Activated CD8-positive, alpha-beta T cell treated with anti-CD3 and anti-CD28 coated beads for 36 hours (primary cell): ENCODE results near the gene CDR2. TPM values are rescaled to one million over a fixed set of nuclear protein-coding genes. Genes with fewer than 3 reads are reported as not detected.

Source experiments
- ATAC-seq: fragments of 200-7000 bp; cut with Tn5 transposase; one replicate; pipeline ENCODE4 v1.10.0; 2021; ENCODE audit warnings: mild to moderate bottlenecking, moderate library complexity
- CTCF ChIA-PET: fragments of 350-600 bp; sonication (Branson Sonifier 250); formaldehyde crosslinking; loops from one replicate; lab custom pipeline; 2021; ENCODE audit warnings: antibody characterized with exemption; lab: Charles Lee
- POLR2A ChIA-PET: fragments of 350-600 bp; sonication (Branson Sonifier 250); formaldehyde crosslinking; loops from one replicate; lab custom pipeline; 2021; ENCODE audit warnings: antibody characterized with exemption; lab: Charles Lee
- DNase-seq: peaks from one replicate; pipeline ENCODE4 v3.0.0-alpha.2; 2020
- H3K27ac Mint-ChIP-seq: one replicate; pipeline ENCODE4 v1.8.0; 2021; ENCODE audit warnings: mild to moderate bottlenecking, mixed read lengths
- H3K27me3 Mint-ChIP-seq: one replicate; pipeline ENCODE4 v1.8.0; 2021; ENCODE audit warnings: mixed read lengths
- H3K36me3 Mint-ChIP-seq: one replicate; pipeline ENCODE4 v1.8.0; 2021; ENCODE audit warnings: low read depth, mixed read lengths
- H3K4me1 Mint-ChIP-seq: one replicate; pipeline ENCODE4 v1.8.0; 2021; ENCODE audit warnings: low read depth, mixed read lengths
- H3K4me3 Mint-ChIP-seq: one replicate; pipeline ENCODE4 v1.8.0; 2021; ENCODE audit warnings: mild to moderate bottlenecking, moderate library complexity, mixed read lengths
- H3K9me3 Mint-ChIP-seq: one replicate; pipeline ENCODE4 v1.8.0; 2021; ENCODE audit warnings: mixed read lengths
- CTCF ChIP-seq: fragments of 200-600 bp; IDR thresholded peaks from one replicate; pipeline ENCODE4 v1.8.0; 2022; ENCODE audit warnings: antibody characterized with exemption, mild to moderate bottlenecking
- intact Hi-C: fragments of 100-400 bp; cut with micrococcal nuclease; formaldehyde crosslinking; loops from one replicate; pipeline ENCODE4 v1.10.0; 2022
- total RNA-seq, 2 experiments: library from RNA; stranded (reverse); gene quantifications; one replicate each; pipeline ENCODE4 v1.2.3, GENCODE V29; 2021

The CDR2 gene
- total RNA-seq, 2 experiments from 2014 or later = 34.7 to 37.6 TPM

GRCh38 chr16:22357635-22357971, 16.8 kb downstream of the CDR2 start:
- DNase-seq (no peak), ATAC-seq (peak; percentile 37)
- Mint-ChIP-seq H3K4me3 (no peak overlapping the region), H3K4me1 (peaks cover 76% of the 10 kb centered on the region), H3K27me3 (no peaks in the 10 kb centered on the region), H3K27ac (peak overlapping the region; percentile 93), H3K9me3 (no peaks in the 10 kb centered on the region), H3K36me3 (peaks cover 41% of the 10 kb centered on the region)
- CTCF ChIA-PET = interaction anchor here (1.5 to 2.5 kb wide), 3 partner anchors 12 to 15 kb away, joined by 3 to 12 read pairs (median 4); no protein-coding TSS in a partner anchor
- POLR2A ChIA-PET = interaction anchor here (2.0 to 13.7 kb wide), 2 partner anchors 13 to 20 kb away, joined by 7 to 152 read pairs; partner anchors contain the start of gene CDR2
- intact Hi-C loops = loop anchor here (5.0 kb wide), 1 partner anchor 60 kb away; the partner anchor contains the start of gene POLR3E
- no peak for TF ChIP-seq CTCF

GRCh38 chr16:22356930-22357634, 17.3 kb downstream of the CDR2 start:
- no peak for DNase-seq
- no peaks in the 10 kb centered on the region for H3K9me3 Mint-ChIP-seq
- peak; percentile 22 for ATAC-seq
- no peak for TF ChIP-seq CTCF
- H3K4me1 Mint-ChIP-seq = peaks cover 76% of the 10 kb centered on the region
- intact Hi-C loops = loop anchor here (5.0 kb wide), 1 partner anchor 60 kb away; the partner anchor contains the start of gene POLR3E
- CTCF ChIA-PET = interaction anchor here (1.5 to 2.5 kb wide), 3 partner anchors 13 to 16 kb away, joined by 3 to 12 read pairs (median 4); no protein-coding TSS in a partner anchor
- no peak overlapping the region for H3K4me3 Mint-ChIP-seq
- peaks cover 41% of the 10 kb centered on the region for H3K36me3 Mint-ChIP-seq
- peak overlapping the region; percentile 93 for H3K27ac Mint-ChIP-seq
- POLR2A ChIA-PET = interaction anchor here (1.2 to 13.7 kb wide), 4 partner anchors 13 to 57 kb away, joined by 3 to 152 read pairs (median 14); partner anchors contain the start of gene CDR2
- no peaks in the 10 kb centered on the region for H3K27me3 Mint-ChIP-seq

- Mint-ChIP-seq H3K9me3 (no peaks in the 10 kb centered on the region), H3K36me3 (peaks cover 49% of the 10 kb centered on the region), H3K27ac (peak overlapping the region; percentile 87), H3K4me3 (no peak overlapping the region), H3K27me3 (no peaks in the 10 kb centered on the region), H3K4me1 (peaks cover 73% of the 10 kb centered on the region)
- intact Hi-C loops = loop anchor here (5.0 kb wide), 1 partner anchor 58 kb away; the partner anchor contains the start of gene POLR3E
- ATAC-seq (peak; percentile 58), DNase-seq (peak; percentile 56)
- ChIA-PET POLR2A (interaction anchor here (0.9 to 13.7 kb wide), 4 partner anchors 9 to 25 kb away, joined by 3 to 152 read pairs (median 12); partner anchors contain the start of gene CDR2), CTCF (interaction anchor here (1.8 to 2.3 kb wide), 2 partner anchors 18 to 20 kb away, joined by 4 to 9 read pairs; no protein-coding TSS in a partner anchor)
- TF ChIP-seq CTCF = no peak
Measured at GRCh38 chr16:22355487-22355908, 18.9 kb downstream of the CDR2 start.

- DNase-seq (no peak), ATAC-seq (no peak)
- intact Hi-C loops = no loop called here
- Mint-ChIP-seq H3K9me3 (no peaks in the 10 kb centered on the region), H3K27ac (peak overlapping the region; percentile 97), H3K4me3 (no peak overlapping the region), H3K36me3 (peaks cover 53% of the 10 kb centered on the region), H3K4me1 (peaks cover 64% of the 10 kb centered on the region), H3K27me3 (no peaks in the 10 kb centered on the region)
- ChIA-PET POLR2A (interaction anchor here (0.9 to 13.7 kb wide), 5 partner anchors 10 to 159 kb away, joined by 3 to 152 read pairs (median 11); partner anchors contain the start of gene CDR2), CTCF (interaction anchor here (1.0 to 2.3 kb wide), 8 partner anchors 8 to 165 kb away, joined by 3 to 9 read pairs (median 3); no protein-coding TSS in a partner anchor)
- TF ChIP-seq CTCF = no peak
Measured at GRCh38 chr16:22353933-22354541, 20.4 kb downstream of the CDR2 start.
